Cardiac muscle cell (in vitro differentiated cells and primary cell): ENCODE measurements around the gene AIP. TPM values are rescaled to one million over a fixed set of nuclear protein-coding genes. Genes with fewer than 3 reads are reported as not detected.

Source experiments
- DNase-seq, 2 donors: peaks; one replicate each; pipeline versions ENCODE4 v3.0.0 to v3.0.0-alpha.2; 2010 to 2017; ENCODE audit warnings: low read depth in 1 of 2, low spot score in 1 of 2
- H3K27ac ChIP-seq: fragments of 200-600 bp; sonication (generic); 2 replicates; pipeline ENCODE4 v1.5.1; 2016
- H3K27me3 ChIP-seq: fragments of 200-600 bp; sonication (generic); 2 replicates; pipeline ENCODE4 v1.6.0; 2016; ENCODE audit warnings: control low read depth
- H3K36me3 ChIP-seq: fragments of 200-600 bp; sonication (generic); 2 replicates; pipeline ENCODE4 v1.5.1; 2016; ENCODE audit warnings: control low read depth
- H3K4me1 ChIP-seq: fragments of 200-600 bp; sonication (generic); 2 replicates; pipeline ENCODE4 v1.8.1; 2017; ENCODE audit warnings: low read depth, mild to moderate bottlenecking, mixed run types
- H3K4me3 ChIP-seq: fragments of 200-600 bp; sonication (generic); 2 replicates; pipeline ENCODE4 v1.5.1; 2016; ENCODE audit warnings: mild to moderate bottlenecking
- H3K9me3 ChIP-seq: fragments of 200-600 bp; sonication (generic); 2 replicates; pipeline ENCODE4 v1.5.1; 2017; ENCODE audit warnings: low read depth, mild to moderate bottlenecking, control low read depth
- CTCF ChIP-seq: IDR thresholded peaks from 2 replicates; pipeline ENCODE4 v1.5.1; 2012; ENCODE audit warnings: low read depth, mild to moderate bottlenecking, low read length
- polyA plus RNA-seq: library from polyadenylated mRNA; unstranded; fragments of >200 nt; fragmentation: Nextera tagmentation; extraction: Ambion mirVana; gene quantifications from 2 replicates; pipeline ENCODE4 v1.2.1, GENCODE V29; 2016
- total RNA-seq: library from RNA; depleted of rRNA; stranded (reverse); fragments of >200 nt; gene quantifications from 2 replicates; pipeline ENCODE4 v1.2.3, GENCODE V29; 2016

Gene AIP
- total and polyA plus RNA-seq, 2 experiments from 2014 or later = 46.4 to 73.7 TPM

GRCh38 chr11:67492801-67493547, 10.1 kb downstream of the AIP start:
- peaks cover 8% of the 10 kb centered on the region for H3K36me3 ChIP-seq

GRCh38 chr11:67493548-67494370, 10.9 kb downstream of the AIP start:
- no peak for TF ChIP-seq CTCF
- Histone ChIP-seq H3K4me1 (no peaks in the 10 kb centered on the region), H3K27ac (no peak overlapping the region), H3K36me3 (peaks cover 8% of the 10 kb centered on the region), H3K9me3 (no peaks in the 10 kb centered on the region), H3K4me3 (no peak overlapping the region), H3K27me3 (no peaks in the 10 kb centered on the region)
- DNase-seq = no peak

More at GRCh38 chr11:67492801-67493547, 10.1 kb downstream of the AIP start:
- no peak for DNase-seq
- Histone ChIP-seq H3K27me3 (no peaks in the 10 kb centered on the region), H3K4me1 (no peaks in the 10 kb centered on the region), H3K27ac (no peak overlapping the region), H3K4me3 (no peak overlapping the region), H3K9me3 (no peaks in the 10 kb centered on the region)
- TF ChIP-seq CTCF = no peak

DNA sequence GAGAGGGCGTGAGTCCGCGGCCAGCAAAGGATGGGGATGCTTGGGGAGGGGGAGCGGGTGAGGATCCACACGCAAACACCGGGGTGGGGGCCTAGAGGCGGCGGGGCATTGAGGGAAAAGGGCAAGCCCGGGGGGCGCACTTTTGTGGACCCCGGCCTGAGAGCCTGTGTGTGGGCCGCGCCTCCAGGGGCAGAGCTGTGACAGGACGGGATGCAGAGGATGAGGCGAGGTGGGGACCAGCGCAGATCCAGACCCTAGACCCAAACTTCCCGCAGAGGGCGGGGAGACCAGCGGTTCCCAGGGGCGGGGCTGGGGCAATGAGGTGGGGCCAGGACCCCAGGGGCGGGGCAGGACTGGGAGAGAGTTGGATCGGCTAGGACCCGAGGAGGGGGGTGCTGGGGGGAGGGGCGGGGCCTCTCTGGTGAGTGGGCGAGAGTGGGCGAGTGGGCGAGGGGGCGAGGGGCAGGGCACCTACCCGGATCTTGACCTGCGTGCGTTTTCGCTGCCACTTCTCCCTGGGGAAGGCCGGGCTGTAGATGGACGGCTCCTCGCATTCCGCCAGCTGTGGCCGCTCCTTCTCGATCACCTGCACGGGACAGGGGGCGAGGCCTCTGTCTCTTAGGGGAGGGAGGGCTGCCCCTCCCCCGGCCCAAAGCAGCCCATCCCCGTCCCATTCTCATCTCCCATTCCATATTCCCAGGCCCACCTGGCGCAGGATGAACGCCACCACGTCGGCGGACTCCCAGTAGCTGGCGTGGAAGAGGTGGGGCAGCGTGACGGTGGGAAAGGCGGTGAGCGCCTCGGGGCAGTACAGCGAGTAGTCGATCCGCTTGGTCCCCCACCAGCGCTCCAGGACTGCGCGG, 11.8 kb downstream of the AIP start:
- H3K36me3 ChIP-seq = peaks cover 8% of the 10 kb centered on the region
- H3K4me3 ChIP-seq = no peak overlapping the region
- H3K27ac ChIP-seq = no peak overlapping the region
- no peak for DNase-seq
- no peaks in the 10 kb centered on the region for H3K9me3 ChIP-seq
- H3K4me1 ChIP-seq = no peaks in the 10 kb centered on the region
- H3K27me3 ChIP-seq = no peaks in the 10 kb centered on the region
- TF ChIP-seq CTCF = no peak

- no peaks in the 10 kb centered on the region for H3K9me3 ChIP-seq
- no peak for DNase-seq
- H3K4me1 ChIP-seq = no peaks in the 10 kb centered on the region
- H3K27me3 ChIP-seq = no peaks in the 10 kb centered on the region
- peaks cover 4% of the 10 kb centered on the region for H3K36me3 ChIP-seq
- no peak overlapping the region for H3K27ac ChIP-seq
- no peak overlapping the region for H3K4me3 ChIP-seq
- TF ChIP-seq CTCF = no peak
Measured at GRCh38 chr11:67495234-67496005, 12.6 kb downstream of the AIP start.

- Histone ChIP-seq H3K4me1 (no peaks in the 10 kb centered on the region), H3K36me3 (peaks cover 4% of the 10 kb centered on the region), H3K9me3 (no peaks in the 10 kb centered on the region), H3K27ac (no peak overlapping the region), H3K4me3 (no peak overlapping the region), H3K27me3 (no peaks in the 10 kb centered on the region)
- TF ChIP-seq CTCF = no peak
- no peak for DNase-seq
Measured at GRCh38 chr11:67496113-67496512, 13.3 kb downstream of the AIP start.
